Activated CD8-positive, alpha-beta memory T cell treated with anti-CD3 and anti-CD28 coated beads, Interleukin-2, amount 50 U/mL, for 48 hours (primary cell): ENCODE data around the gene SULT1C4.
"Not testable (repeated sequence)": the region's sequence is repeated elsewhere in the genome, so short reads cannot be mapped to it uniquely, and the experiment has no call there.

Experiments used
- DNase-seq: peaks from one replicate; pipeline ENCODE4 v3.0.0-alpha.2; 2020

The SULT1C4 gene

GRCh38 chr2:108377815-108378630 lies at the start of gene SULT1C4:
Gene SULT1C4, plus strand, starts transcription at chr2:108377954. Its CDS starts 384 bp downstream, at chr2:108378338.
- no peak for DNase-seq

DNA sequence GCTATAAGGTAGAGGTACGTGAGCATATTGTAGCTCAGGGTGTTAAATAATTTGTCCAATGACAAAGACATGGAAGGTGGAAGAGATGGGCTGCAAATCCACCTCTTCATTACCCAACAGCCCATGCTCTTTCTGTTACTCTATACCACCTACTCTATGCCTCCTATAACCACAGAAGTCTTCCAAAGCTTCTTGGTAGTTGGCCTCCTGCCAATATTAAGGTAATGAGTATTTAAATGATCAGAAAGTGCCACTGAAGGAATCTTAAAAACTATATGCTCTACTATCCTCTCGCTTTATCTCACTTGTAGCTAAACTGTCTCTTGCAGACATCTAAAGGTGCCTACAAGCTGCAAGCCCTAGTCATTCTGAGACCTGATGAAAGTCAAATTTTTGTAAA lies 48.0 kb upstream of the SULT1C4 start:
- no peak for DNase-seq

GRCh38 chr2:108330979-108331378 lies 46.8 kb upstream of the SULT1C4 start:
- no peak for DNase-seq

GRCh38 chr2:108345951-108346350 lies 31.8 kb upstream of the SULT1C4 start:
- no peak for DNase-seq

DNA sequence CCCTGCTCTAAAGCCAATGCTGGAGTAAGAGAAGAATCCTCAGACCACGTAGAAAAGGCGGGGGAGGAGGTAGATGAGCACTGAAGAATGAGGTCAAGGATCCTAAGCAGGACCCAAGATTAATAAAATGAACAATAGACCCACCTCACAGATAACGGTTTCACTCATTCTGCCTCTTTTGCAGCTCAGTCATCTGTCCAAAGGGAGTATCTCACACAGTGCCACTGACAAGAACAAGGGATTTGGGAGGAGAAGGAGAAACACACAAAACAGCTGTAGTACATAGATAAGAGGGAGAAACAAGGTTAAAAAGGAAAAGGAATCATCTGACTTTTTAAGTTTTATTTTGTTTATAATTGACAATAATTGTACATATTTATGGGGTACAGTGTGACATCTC lies 30.9 kb upstream of the SULT1C4 start:
- no peak for DNase-seq

DNA sequence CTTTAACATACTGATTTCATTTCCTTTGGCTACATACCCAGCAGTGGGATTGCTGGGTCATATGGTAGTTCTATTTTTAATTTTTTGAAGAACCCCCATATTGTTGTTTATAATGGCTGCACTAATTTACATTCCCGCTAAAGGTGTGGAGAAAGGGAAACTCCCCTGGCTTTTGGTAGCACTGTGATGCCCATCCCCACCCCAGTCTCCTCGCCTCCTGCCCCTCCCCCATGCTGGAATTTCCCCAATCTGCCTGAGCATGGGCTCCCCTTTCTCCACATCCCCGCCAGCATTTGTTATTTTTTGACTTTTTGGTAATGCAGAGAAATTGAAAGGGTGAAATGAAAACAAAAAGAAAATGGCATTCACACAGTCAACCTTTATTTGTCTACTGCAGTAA lies 30.0 kb upstream of the SULT1C4 start:
- no peak for DNase-seq

GRCh38 chr2:108348816-108349570 lies 28.8 kb upstream of the SULT1C4 start:
- no peak for DNase-seq

GRCh38 chr2:108349571-108349928 lies 28.2 kb upstream of the SULT1C4 start:
- DNase-seq, result no peak

GRCh38 chr2:108351889-108352288 lies 25.9 kb upstream of the SULT1C4 start:
- DNase-seq, result no peak

GRCh38 chr2:108354136-108354535 lies 23.6 kb upstream of the SULT1C4 start:
- DNase-seq, result no peak

DNA sequence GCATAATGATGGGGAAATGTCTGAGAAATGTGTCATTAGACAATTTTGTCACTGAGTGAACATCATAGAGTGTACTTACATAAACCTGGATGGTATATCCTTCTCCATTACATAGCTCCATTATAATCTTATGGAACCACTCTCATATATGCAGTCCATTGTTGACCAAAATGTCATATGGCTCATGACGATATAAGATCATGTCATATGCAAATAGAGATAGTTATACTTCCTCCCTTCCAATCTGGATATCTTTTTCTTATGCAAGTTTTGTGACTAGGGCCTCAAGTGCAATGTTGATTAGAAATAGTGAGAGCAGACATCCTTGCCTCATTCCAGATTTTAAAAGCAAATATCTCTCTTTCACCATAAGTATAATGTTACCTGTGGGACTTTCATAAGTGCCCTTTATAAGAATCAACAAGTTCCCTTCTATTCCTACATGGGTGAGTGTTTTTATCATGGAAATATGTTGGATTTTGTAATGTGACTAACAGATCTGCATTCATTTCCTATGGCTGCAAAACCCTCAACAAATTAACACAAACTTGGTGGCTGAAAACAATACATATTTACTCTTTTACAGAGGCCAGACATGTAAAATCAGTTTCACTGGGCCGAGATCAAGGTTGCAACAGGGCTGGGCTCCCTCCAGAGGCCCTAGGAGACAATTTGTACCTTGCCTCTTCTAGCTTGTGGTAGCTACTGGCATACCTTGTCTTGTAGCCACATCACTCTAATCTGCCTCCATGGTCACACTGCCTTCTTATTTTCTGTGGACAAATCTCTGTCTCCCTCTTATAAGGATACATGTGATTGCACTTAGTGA lies 21.6 kb upstream of the SULT1C4 start:
- no peak for DNase-seq

- DNase-seq, result not testable (repeated sequence)
Observed at GRCh38 chr2:108359336-108359735, 18.4 kb upstream of the SULT1C4 start.

- DNase-seq, result no peak
Observed at GRCh38 chr2:108360776-108361468, 16.8 kb upstream of the SULT1C4 start.

- DNase-seq, result no peak
Observed at GRCh38 chr2:108363024-108363907, 14.5 kb upstream of the SULT1C4 start.

GRCh38 chr2:108363908-108364225 lies 13.9 kb upstream of the SULT1C4 start:
- DNase-seq, result no peak

DNA sequence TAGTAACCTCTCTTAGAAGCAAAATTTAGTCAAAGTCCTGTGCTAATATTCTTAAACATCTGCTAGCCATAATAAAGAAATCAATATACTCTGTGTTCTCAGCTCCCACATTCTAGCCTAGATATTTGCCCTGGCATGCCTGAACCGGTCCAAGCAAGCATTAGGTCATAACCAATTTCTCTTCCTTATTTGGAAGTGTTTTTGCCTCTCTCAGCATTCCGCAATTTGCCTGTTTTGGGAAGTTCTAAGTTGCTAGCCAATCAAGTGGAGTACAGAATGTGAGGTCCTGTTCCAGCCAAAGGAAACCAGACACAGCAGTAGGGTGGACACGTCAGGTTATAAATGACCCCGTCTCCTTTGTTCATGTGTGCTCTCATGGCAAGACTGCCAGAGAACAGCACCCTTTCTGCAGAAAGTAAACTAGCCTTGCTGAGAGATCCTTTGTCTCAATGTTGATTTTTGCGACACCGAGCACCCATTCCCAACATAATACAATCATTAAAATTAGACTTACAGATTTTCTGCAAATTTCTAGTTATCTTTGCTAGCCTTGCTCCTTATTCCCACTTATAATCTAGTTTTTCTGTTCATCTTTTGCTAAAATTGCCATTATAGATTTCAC lies 13.0 kb upstream of the SULT1C4 start:
- no peak for DNase-seq

DNA sequence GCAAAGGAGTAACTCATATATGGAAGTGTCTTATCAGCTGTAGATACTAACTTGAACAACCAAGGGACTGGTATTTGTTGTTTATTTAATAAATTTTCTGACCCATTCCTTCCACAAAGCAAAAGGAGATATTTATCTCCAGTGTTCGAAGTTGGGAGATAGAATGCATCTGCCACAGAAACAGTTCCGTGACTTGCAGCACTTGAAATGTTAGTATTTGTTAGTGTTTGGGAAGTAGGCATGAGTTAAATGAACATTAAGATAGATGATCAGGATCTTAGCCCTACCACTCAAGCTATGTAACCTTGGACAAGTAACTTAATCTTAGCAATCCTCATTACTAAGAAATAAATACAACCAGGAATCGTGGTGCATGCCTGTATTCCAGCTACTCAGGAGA lies 12.1 kb upstream of the SULT1C4 start:
- no peak for DNase-seq

DNA sequence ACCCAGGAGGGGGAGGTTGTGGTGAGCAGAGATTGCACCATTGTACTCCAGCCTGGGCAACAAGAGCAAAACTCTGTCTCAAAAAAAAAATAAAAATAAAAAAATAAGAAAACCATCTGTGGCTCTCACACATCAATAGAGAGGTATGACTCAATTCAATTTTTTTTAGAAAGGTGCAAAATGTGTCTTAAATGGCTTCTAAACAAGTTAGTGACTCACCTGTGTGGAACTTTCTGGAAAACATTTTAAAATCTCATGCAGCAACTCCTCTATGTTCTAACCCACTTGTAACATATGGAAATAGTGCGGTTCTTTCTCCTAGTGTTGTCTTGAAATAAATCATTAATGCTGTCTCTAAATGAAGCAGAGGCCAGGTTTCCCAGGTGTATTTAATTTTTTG lies 10.7 kb upstream of the SULT1C4 start:
- DNase-seq, result no peak

- no peak for DNase-seq
Observed at GRCh38 chr2:108367561-108368175, 10.1 kb upstream of the SULT1C4 start.

DNA sequence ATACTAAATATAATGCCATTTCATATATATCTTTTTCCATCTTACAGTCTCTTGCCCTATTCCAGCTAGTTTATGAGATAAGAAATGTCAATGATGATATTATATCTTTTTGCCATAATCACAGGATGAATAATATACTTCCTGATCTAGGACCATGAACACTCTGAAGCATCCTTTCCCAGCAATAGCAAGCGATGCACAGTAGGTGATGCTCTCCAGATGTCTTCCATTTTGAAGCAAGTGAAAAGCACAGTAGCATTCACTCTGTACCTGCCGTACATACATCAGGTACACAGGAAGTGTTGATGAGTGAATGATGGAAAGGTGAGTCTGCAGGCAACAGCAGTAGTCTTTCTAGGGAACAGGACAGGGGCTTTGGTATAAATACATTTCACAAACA lies 8.6 kb upstream of the SULT1C4 start:
- DNase-seq, result no peak

DNA sequence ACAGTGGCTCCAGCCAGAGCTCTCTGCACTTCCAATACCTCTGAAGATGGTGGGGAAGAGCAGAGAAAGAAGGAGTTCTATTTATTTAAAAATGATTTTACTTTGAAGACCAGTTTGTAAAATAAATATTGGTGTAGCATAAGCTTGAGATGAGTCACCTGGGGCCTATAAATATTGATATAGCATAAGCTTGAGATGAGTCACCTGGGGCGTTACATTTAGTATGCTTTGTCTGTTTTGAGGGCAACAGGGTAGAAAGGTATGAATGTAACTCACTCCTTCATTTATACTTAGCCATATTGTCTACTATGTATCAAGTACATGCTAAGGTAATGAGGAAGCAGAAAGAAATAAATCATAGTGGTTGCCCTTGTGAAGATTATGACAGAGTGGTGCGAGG lies 7.7 kb upstream of the SULT1C4 start:
- DNase-seq, result no peak
